T-helper 1 cell treated with Interleukin-12 subunit alpha and Interleukin-12 subunit beta and Interleukin-4 antibody, amounts not matched to agents 30 μg/mL and 1 μg/mL, for 36 hours (primary cell): ENCODE measurements around the gene HMGXB4.

ENCODE experiments used
- H3K27ac Mint-ChIP-seq: one replicate; pipeline ENCODE4 v1.8.0; 2021; ENCODE audit warnings: mild to moderate bottlenecking, mixed read lengths
- H3K27me3 Mint-ChIP-seq: one replicate; pipeline ENCODE4 v1.8.0; 2021; ENCODE audit warnings: low read depth, mixed read lengths
- H3K36me3 Mint-ChIP-seq: one replicate; pipeline ENCODE4 v1.8.0; 2021; ENCODE audit warnings: low read depth, mixed read lengths
- H3K4me1 Mint-ChIP-seq: one replicate; pipeline ENCODE4 v1.8.0; 2021; ENCODE audit warnings: low read depth, mixed read lengths
- H3K4me3 Mint-ChIP-seq: one replicate; pipeline ENCODE4 v1.8.0; 2021; ENCODE audit warnings: mild to moderate bottlenecking, moderate library complexity, mixed read lengths
- H3K9me3 Mint-ChIP-seq: one replicate; pipeline ENCODE4 v1.8.0; 2021; ENCODE audit warnings: mixed read lengths

Gene HMGXB4

GRCh38 chr22:35288116-35288515 is 30.8 kb downstream of the HMGXB4 start:
- H3K27ac Mint-ChIP-seq = no peak overlapping the region
- H3K27me3 Mint-ChIP-seq = no peaks in the 10 kb centered on the region
- peaks cover 2% of the 10 kb centered on the region for H3K4me1 Mint-ChIP-seq
- no peaks in the 10 kb centered on the region for H3K9me3 Mint-ChIP-seq
- H3K36me3 Mint-ChIP-seq = peaks cover 28% of the 10 kb centered on the region
- H3K4me3 Mint-ChIP-seq = no peak overlapping the region

DNA sequence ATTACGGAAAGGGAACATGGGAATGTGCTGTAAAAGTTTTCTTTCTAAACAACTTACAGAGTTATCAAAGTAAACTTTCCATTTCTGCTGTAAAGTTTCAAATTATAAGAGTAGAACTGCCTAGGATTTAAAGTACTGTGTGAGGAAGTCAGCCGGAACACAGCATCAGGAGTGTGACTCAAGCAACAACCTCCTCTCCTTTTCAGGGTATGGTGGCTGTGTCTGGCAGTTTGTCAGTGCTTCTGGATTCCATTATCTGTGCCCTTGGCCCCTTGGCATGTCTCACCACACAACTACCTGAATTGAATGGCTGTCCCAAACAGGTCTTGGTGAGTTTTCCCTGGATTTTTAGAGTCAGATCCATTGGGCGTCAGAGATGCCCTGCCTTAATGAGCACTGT is 35.5 kb downstream of the HMGXB4 start:
- H3K27me3 Mint-ChIP-seq = no peaks in the 10 kb centered on the region
- H3K4me1 Mint-ChIP-seq = peaks cover 1% of the 10 kb centered on the region
- no peak overlapping the region for H3K4me3 Mint-ChIP-seq
- no peaks in the 10 kb centered on the region for H3K9me3 Mint-ChIP-seq
- peaks cover 38% of the 10 kb centered on the region for H3K36me3 Mint-ChIP-seq
- H3K27ac Mint-ChIP-seq = no peak overlapping the region

- no peaks in the 10 kb centered on the region for H3K27me3 Mint-ChIP-seq
- no peak overlapping the region for H3K4me3 Mint-ChIP-seq
- H3K4me1 Mint-ChIP-seq = peaks cover 12% of the 10 kb centered on the region
- peaks cover 30% of the 10 kb centered on the region for H3K36me3 Mint-ChIP-seq
- H3K27ac Mint-ChIP-seq = no peak overlapping the region
- no peaks in the 10 kb centered on the region for H3K9me3 Mint-ChIP-seq
Measured at GRCh38 chr22:35296051-35296450, 38.8 kb downstream of the HMGXB4 start.

GRCh38 chr22:35299217-35299672 is 42.0 kb downstream of the HMGXB4 start:
- H3K27me3 Mint-ChIP-seq = no peaks in the 10 kb centered on the region

GRCh38 chr22:35299673-35300499 is 42.6 kb downstream of the HMGXB4 start, which contains the start of gene TOM1:
TOM1 (plus strand) TSS chr22:35299894; CDS start chr22:35299929, 35 bp downstream.
- H3K36me3 Mint-ChIP-seq = peaks cover 22% of the 10 kb centered on the region
- H3K27me3 Mint-ChIP-seq = no peaks in the 10 kb centered on the region
- peaks cover 27% of the 10 kb centered on the region for H3K4me1 Mint-ChIP-seq
- H3K27ac Mint-ChIP-seq = peak within 1 kb of the TSS; percentile 92
- no peaks in the 10 kb centered on the region for H3K9me3 Mint-ChIP-seq
- peak within 1 kb of the TSS; percentile 89 for H3K4me3 Mint-ChIP-seq

More at GRCh38 chr22:35299217-35299672, 42.0 kb downstream of the HMGXB4 start:
- Mint-ChIP-seq H3K4me3 (peak overlapping the region; percentile 89), H3K4me1 (peaks cover 25% of the 10 kb centered on the region), H3K36me3 (peaks cover 21% of the 10 kb centered on the region), H3K9me3 (no peaks in the 10 kb centered on the region), H3K27ac (peak overlapping the region; percentile 92)

DNA sequence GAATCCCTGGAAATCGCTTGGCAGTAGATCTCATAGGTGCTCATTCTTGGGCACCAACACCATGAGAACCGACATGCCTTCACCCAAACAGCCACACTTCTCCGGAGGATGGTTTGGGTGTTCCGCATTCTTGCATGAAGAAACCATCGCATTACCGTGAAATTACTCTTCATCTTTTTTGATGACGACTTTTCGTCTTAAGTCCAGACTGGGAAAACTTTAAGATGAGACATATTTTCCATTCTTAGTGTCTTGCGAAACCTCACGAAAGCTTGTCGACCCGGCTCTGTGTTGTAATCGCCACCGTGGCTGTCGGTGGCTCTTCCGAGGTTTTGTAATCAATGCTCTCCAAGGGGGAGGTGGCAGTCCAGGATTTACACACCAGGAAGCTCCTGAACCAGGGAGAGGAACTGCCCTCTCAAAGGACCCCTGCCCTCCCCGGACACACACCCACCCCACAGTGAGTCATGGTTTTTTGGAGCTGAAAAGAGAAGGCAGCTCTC is 44.1 kb downstream of the HMGXB4 start:
- H3K9me3 Mint-ChIP-seq = no peaks in the 10 kb centered on the region
- no peaks in the 10 kb centered on the region for H3K27me3 Mint-ChIP-seq
- H3K4me3 Mint-ChIP-seq = peak overlapping the region; percentile 89
- H3K27ac Mint-ChIP-seq = peak overlapping the region; percentile 41
- peaks cover 33% of the 10 kb centered on the region for H3K4me1 Mint-ChIP-seq
- peaks cover 21% of the 10 kb centered on the region for H3K36me3 Mint-ChIP-seq

DNA sequence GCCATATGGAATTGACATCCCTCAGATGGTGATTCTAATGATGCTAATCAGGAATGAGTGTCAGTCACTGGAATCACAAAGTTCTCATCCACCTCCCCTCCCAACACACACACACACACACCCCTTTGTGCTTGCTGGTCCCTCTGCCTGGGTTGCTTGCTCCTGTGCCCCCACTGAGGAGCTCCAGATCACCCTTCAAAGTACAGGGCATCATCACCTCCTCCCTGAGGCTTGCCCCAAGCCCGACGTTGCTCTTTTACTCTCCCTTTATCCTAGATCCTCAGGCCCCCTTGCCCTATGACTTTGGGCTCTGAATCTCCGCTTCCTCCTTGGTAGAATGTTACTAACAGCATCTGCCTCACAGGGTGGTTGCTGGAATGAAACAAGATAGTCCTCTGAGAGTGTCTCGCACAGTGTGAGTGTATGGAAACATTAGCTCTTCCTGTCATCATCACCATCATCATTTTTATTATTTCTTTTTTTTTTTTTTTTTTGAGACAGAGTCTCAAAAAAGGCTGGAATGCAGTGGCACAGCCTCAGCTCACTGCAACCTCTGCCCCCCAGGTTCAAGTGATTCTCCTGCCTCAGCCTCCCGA is 45.8 kb downstream of the HMGXB4 start:
- Mint-ChIP-seq H3K27ac (peak overlapping the region; percentile 18), H3K4me1 (peaks cover 41% of the 10 kb centered on the region), H3K36me3 (peaks cover 16% of the 10 kb centered on the region), H3K27me3 (no peaks in the 10 kb centered on the region), H3K9me3 (no peaks in the 10 kb centered on the region), H3K4me3 (no peak overlapping the region)

- H3K27ac Mint-ChIP-seq = no peak overlapping the region
- H3K9me3 Mint-ChIP-seq = no peaks in the 10 kb centered on the region
- H3K4me1 Mint-ChIP-seq = peaks cover 55% of the 10 kb centered on the region
- H3K4me3 Mint-ChIP-seq = no peak overlapping the region
- H3K36me3 Mint-ChIP-seq = peaks cover 16% of the 10 kb centered on the region
- H3K27me3 Mint-ChIP-seq = no peaks in the 10 kb centered on the region
Measured at GRCh38 chr22:35305525-35306070, 48.3 kb downstream of the HMGXB4 start.

- H3K27me3 Mint-ChIP-seq = no peaks in the 10 kb centered on the region
- H3K4me3 Mint-ChIP-seq = no peak overlapping the region
- peaks cover 58% of the 10 kb centered on the region for H3K4me1 Mint-ChIP-seq
- peaks cover 16% of the 10 kb centered on the region for H3K36me3 Mint-ChIP-seq
- H3K9me3 Mint-ChIP-seq = no peaks in the 10 kb centered on the region
- H3K27ac Mint-ChIP-seq = no peak overlapping the region
Measured at GRCh38 chr22:35306350-35306967, 49.2 kb downstream of the HMGXB4 start.

DNA sequence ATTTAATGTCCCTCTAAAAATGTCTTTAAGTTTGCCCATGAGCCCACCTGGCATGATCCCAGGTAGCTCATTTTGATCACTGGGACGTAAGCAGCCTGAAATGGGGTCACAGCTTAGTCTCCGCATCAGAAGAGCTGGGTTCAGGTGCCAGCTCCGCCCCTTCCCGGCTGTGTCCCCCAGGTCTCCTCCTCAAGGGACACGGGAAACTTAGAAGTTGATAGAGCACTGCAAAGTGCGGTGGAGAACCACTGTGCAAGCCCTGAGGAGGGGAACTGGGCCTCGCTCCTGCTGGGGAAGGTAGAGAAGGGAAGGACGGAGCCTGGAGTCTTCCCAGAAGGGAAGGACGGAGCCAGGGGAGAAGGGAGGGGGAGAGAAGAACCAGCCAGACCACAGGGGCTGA is 50.1 kb downstream of the HMGXB4 start:
- H3K4me3 Mint-ChIP-seq = no peak overlapping the region
- H3K4me1 Mint-ChIP-seq = peaks cover 58% of the 10 kb centered on the region
- H3K36me3 Mint-ChIP-seq = peaks cover 15% of the 10 kb centered on the region
- peak overlapping the region; percentile 27 for H3K27ac Mint-ChIP-seq
- no peaks in the 10 kb centered on the region for H3K9me3 Mint-ChIP-seq
- H3K27me3 Mint-ChIP-seq = no peaks in the 10 kb centered on the region

- no peak overlapping the region for H3K27ac Mint-ChIP-seq
- no peaks in the 10 kb centered on the region for H3K27me3 Mint-ChIP-seq
- no peaks in the 10 kb centered on the region for H3K9me3 Mint-ChIP-seq
- H3K4me1 Mint-ChIP-seq = peaks cover 62% of the 10 kb centered on the region
- H3K4me3 Mint-ChIP-seq = no peak overlapping the region
- peaks cover 18% of the 10 kb centered on the region for H3K36me3 Mint-ChIP-seq
Measured at GRCh38 chr22:35307892-35308291, 50.6 kb downstream of the HMGXB4 start.

DNA sequence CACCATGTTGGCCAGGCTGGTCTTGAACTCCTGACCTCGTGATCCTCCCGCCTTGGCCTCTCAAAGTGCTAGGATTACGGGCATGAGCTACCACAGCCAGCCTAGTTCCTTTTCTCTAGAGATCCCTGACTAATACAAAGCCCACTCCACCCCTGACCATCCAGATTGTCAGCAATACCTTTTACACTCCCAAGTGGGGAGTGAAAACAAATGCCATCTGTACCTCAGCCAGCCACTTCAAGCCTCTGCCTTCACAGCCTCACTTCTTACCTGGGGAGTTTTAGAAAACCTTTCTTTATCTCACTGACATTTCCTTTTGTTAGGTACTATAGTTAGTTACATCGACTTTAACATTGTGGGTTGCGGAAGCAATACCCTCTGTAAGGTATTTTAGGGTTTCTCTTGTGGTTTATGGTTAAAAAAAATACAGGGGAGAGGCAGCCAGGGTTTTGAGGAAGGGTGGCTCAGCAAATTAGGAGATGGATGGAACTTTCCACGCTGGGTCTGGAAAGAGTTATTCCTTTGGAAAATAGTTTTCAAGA is 51.3 kb downstream of the HMGXB4 start:
- Mint-ChIP-seq H3K27ac (peak overlapping the region; percentile 64), H3K36me3 (peaks cover 15% of the 10 kb centered on the region), H3K27me3 (no peaks in the 10 kb centered on the region), H3K4me3 (peak overlapping the region; percentile 9), H3K4me1 (peaks cover 63% of the 10 kb centered on the region), H3K9me3 (no peaks in the 10 kb centered on the region)

- Mint-ChIP-seq H3K4me3 (peak overlapping the region; percentile 30), H3K27ac (peak overlapping the region; percentile 82), H3K36me3 (peaks cover 9% of the 10 kb centered on the region), H3K4me1 (peaks cover 69% of the 10 kb centered on the region), H3K27me3 (no peaks in the 10 kb centered on the region), H3K9me3 (no peaks in the 10 kb centered on the region)
Measured at GRCh38 chr22:35310556-35311550, 53.6 kb downstream of the HMGXB4 start.
